Inferior parietal cortex (tissue), 1 donor: ENCODE results near the gene EFHC1.

Experiments used
- DNase-seq: peaks from one replicate; pipeline ENCODE4 v3.0.0-alpha.2; 2016; ENCODE audit errors: extremely low spot score

The EFHC1 gene

GRCh38 chr6:52518279-52518945 is 98.3 kb downstream of the EFHC1 start:
- no peak for DNase-seq

GRCh38 chr6:52519618-52520017 is 99.5 kb downstream of the EFHC1 start:
- no peak for DNase-seq

DNA sequence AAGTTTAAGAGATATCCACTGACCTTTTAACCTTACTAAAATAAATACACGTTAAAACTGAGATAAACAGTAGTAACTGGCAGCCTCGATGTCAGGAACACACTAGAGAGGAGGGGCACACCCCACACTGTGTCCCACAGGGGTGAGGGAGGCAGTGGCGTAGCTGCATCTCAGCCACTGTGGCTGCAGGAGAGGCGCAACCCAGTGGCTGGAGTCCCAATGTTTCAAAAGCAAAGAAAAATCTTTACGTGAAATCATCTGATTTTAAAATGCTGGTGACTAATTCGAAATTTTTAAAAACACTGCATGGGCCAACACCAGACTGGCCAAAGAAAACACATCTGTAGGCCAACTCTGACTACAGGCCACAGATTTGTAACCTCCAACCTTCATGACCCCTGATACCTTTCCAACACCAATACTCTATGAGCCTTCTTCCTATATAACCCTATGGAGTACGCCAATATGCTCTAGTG is 102.0 kb downstream of the EFHC1 start:
- no peak for DNase-seq

DNA sequence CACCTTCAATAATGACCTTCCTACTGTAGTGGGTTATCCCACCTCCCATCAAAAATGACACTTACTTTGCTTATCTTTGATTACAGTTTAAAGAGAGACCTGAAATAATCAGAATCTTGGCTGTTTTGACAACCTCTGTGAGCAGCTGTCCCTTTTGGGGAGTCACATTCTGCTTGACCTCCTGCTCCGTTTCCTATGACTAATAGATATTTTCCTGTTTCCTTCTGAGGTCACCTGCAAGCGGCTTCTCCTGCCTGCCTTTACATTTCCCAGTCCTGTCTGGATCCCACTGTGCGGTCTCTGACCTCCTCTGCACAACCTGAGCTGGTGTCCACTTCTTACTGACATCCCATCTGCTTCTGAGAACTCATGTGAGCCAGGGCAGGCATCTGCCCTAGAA is 102.5 kb downstream of the EFHC1 start:
- no peak for DNase-seq

DNA sequence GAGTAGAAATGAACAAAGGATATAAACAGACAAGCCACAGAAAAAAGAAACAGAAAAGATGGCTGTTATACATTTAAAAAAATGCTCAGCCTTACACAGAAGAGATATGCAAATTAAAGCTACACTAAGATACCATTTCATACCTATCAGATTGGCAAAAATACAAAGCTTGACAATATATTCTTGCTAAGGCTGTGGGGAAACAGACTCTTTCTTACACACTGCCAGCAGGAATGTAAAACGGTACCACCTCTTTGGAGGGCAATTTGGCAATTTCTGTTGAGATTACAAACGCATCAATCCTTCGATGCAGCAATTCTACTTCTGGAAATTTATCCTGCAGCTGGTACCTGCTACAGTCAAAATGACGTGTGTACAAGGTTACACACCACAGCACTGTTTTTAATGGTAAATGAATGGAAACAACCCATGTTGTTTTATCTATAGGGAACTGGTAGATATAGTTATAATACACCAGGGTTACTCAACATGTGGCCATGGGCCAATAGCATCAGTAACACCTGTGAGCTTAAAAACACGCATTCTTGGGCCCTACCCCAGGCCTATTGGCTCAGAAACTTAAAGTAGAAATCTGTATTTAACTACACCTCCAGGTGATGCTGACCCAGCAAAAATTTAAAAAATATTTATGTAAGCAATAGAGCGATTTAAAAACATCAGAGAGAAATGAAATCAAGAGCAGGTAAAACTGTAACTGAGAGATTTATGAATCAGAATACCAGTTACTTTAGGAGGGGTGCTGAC is 103.4 kb downstream of the EFHC1 start:
- no peak for DNase-seq

DNA sequence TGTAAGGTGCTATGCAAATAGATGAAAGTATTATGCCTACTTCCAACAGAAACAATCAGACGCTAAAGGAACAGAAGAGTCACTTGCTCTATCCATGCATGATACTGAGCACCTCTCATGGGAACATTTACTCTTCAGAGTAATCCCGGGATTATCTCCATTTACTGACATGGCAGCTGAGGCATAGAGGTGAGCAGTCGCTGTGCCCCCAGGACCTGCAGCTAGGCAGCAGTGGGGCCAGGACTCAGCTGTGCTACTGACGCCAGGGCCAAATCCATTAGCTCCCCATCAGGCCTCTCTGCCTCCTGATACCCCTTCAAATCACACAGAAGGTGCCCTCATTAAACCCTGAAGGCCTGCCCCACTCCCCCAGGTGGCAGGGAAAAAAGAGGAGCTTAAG is 104.8 kb downstream of the EFHC1 start:
- DNase-seq: no peak

DNA sequence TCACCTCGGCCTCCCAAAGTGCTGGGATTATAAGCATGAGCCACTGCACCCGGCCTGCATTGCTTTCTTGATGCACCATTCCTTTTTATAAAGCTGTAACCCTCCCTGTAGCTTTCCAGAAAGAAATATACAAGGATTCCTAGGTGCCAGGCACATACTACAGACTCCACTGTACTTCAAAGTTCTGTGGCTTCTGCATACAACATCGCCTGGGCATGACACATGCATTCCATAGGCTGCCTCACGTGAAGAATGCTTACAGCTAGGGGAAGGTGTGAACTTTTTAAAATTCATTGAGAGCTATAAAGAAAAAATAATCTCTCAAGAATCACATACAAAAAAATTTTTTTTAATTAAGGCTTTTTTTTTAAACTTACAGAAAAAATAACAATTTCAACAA is 106.5 kb downstream of the EFHC1 start:
- no peak for DNase-seq

- DNase-seq: no peak
Observed at GRCh38 chr6:52527436-52527835, 107.3 kb downstream of the EFHC1 start.

DNA sequence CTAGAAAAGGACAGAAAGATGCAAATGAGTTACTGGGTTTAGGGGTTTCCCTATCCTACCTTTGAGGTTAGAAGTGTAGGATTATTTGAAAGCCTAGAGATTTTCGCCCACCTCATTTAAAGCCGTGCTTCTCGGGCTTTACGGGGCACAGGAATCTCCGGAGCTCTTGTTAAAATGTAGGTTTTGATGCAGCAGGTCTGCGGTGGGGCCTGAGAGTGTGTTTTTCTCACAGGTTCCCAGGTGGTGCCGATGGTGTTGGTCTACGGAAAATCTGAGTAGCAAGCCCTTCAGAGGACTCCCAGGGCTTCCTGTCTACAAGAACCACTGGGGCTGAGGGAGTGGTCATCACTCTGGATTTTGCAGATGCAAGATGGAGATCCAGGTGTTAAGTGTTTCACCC is 109.2 kb downstream of the EFHC1 start:
- no peak for DNase-seq

DNA sequence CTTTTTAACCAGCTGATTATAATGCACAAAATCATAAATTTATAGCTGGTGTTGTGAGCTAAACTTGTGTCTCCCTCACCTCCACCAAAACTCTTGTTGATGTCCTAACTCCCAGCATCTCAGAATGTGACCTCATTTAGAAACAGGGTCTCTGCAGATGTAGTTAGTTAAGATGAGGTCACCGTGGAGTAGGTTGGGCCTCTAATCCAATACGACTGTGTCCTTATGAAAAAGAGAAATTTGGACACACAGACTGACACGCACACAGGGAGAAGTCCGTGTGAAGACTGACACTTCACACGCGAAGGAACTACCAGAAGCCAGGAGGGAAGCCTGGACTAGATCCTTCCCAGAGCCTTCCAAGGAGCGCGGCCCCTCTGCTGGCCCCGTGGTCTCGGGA is 110.2 kb downstream of the EFHC1 start:
- no peak for DNase-seq

- DNase-seq: no peak
Observed at GRCh38 chr6:52531396-52531795, 111.3 kb downstream of the EFHC1 start.

GRCh38 chr6:52531834-52532233 is 111.7 kb downstream of the EFHC1 start:
- DNase-seq: no peak

DNA sequence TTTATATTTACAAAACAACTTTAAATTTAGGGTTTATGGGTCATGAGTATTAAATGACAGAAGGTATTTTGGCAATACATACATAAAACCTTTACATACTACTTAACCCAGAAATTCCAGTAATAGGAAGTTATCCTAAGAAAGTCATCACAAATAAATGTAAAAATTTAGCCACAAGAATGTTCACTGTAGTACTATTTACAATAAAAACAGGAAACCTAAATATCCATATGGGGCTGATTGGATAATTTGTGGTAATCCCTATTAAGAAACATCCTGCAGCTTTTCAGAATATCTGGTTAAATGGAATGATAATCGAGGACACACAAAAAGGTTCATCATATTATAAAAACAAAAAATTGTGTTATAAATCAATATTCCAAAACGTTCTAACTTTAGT is 112.3 kb downstream of the EFHC1 start:
- no peak for DNase-seq

- no peak for DNase-seq
Observed at GRCh38 chr6:52533491-52533890, 113.3 kb downstream of the EFHC1 start.

- no peak for DNase-seq
Observed at GRCh38 chr6:52534363-52534762, 114.2 kb downstream of the EFHC1 start.

DNA sequence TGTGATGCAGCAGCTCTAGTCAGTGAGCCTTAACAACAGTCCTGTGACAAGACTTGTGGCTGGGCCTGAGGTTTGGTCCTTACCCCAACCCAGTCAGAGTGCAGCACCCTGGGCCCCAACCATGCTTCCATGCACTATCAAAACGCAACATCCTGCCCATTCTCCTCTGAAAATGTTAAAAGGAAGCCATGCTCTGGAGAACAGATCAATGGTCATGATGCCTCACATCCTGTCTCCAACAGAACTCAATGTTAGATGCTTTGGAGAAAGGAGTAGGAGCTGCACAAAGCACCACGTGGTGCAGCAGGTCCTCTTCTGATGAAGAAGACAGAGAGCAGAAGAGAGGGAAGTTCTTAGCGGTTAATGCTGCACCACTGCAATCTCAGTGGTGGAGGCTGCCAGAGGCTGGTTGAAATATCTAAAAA is 114.8 kb downstream of the EFHC1 start:
- DNase-seq: no peak

- no peak for DNase-seq
Observed at GRCh38 chr6:52535711-52536423, 115.7 kb downstream of the EFHC1 start.

GRCh38 chr6:52536424-52536916 is 116.3 kb downstream of the EFHC1 start:
- no peak for DNase-seq

- no peak for DNase-seq
Observed at GRCh38 chr6:52537001-52537753, 117.0 kb downstream of the EFHC1 start.

DNA sequence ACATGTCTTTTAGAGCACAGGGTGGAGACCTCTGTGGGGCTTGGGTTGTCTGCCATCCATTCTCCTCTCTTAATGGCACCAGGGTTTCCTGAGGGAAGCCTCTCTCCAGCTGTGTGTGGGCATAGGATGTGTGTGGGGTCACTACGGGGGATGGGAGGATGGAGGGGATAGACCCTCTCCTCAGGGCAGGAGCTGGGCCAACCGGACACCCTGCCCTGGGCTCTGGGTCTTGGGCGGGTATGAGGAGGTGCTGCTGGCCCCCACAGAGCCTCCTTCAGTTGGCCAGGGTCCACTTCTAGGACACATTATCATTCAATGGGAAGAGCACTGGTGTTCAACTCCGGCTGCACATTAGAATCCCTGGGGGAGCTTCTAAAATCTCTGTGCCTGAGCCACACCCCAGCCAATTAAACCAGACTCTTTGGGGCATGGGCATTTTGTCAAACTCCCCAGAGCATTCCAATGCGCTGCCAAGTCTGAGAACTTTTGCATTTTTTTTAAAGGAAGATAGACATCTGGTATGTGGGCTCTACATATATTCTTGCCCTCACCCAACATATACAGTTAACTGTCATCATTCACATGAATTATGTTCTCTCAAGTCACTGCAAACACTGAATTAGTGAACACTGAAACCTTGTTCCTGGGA is 118.2 kb downstream of the EFHC1 start:
- no peak for DNase-seq

GRCh38 chr6:52538901-52539354 is 118.8 kb downstream of the EFHC1 start:
- DNase-seq: no peak
